ENCODE data around the gene HCN1. TPM values are rescaled to one million over a fixed set of nuclear protein-coding genes. Genes with fewer than 3 reads are reported as not detected.

The HCN1 gene
- total and polyA plus RNA-seq, 7 donors = under 0.01 to 0.71 (median 0.15) TPM; not detected in 1

GRCh38 chr5:45437752-45438151 lies 258.4 kb downstream of the HCN1 start:
- TF ChIP-seq, protein P1, sequence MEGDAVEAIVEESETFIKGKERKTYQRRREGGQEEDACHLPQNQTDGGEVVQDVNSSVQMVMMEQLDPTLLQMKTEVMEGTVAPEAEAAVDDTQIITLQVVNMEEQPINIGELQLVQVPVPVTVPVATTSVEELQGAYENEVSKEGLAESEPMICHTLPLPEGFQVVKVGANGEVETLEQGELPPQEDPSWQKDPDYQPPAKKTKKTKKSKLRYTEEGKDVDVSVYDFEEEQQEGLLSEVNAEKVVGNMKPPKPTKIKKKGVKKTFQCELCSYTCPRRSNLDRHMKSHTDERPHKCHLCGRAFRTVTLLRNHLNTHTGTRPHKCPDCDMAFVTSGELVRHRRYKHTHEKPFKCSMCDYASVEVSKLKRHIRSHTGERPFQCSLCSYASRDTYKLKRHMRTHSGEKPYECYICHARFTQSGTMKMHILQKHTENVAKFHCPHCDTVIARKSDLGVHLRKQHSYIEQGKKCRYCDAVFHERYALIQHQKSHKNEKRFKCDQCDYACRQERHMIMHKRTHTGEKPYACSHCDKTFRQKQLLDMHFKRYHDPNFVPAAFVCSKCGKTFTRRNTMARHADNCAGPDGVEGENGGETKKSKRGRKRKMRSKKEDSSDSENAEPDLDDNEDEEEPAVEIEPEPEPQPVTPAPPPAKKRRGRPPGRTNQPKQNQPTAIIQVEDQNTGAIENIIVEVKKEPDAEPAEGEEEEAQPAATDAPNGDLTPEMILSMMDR (IDR thresholded peaks at IDR 0.05) = no peak
- TF ChIP-seq EP300 (IDR thresholded peaks at IDR 0.05) = no peak
- no peak for TF ChIP-seq POLR2A (IDR thresholded peaks at IDR 0.05)
- no peak for TF ChIP-seq POLR2AphosphoS5 (IDR thresholded peaks at IDR 0.05)

DNA sequence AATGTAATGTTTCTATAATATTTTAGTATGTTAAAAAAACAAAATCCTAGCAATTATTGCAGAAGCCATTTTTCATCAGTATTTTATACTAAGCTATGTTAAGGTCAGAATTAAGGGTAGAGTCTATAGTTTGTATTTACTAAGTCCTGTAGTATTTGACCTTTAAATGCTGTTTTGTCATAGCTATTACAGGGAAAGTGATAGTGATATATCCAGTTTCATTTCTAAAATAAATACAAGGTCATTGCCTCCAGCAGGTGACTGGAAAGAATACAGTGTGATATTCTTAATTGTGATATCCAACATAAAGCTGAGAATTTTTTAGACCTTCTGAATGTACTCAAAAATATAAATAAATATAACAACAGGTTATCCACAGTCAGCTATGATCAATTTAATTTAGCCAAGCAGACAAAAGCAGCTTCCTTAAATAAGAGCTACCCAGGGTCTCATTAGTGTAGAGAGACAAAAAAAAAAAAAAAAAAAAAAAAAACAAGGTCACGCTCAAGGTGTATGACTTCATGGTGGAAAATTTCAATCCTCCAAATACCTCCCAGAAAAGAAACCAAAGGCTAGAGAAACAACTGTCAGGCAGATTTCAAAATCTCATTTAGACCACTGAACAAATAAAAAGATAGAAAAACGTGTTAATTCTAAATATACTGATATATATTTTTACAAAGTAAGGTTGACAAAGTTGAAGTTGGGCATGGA lies 278.7 kb downstream of the HCN1 start:
- no peak for DNase-seq
- TF ChIP-seq POLR2A (IDR thresholded peaks at IDR 0.05) (no peak), EP300 (IDR thresholded peaks at IDR 0.05) (no peak), POLR2AphosphoS5 (IDR thresholded peaks at IDR 0.05) (no peak)
- TF ChIP-seq, protein P1 (IDR thresholded peaks at IDR 0.05) = no peak
- 83 to 86% methylated on average over 2 of the region's 2 CpGs for WGBS, 2 donors
- Histone ChIP-seq H3K27me3 (no peaks in the 10 kb centered on the region), H3K36me3 (no peaks in the 10 kb centered on the region), H3K9me3 (no peaks in the 10 kb centered on the region), H3K4me1 (no peaks in the 10 kb centered on the region), H3K4me3 (no peak overlapping the region), H3K27ac (no peak overlapping the region)
- intact Hi-C loops (cut with DNase I) = no loop called here

More at GRCh38 chr5:45437752-45438151, 258.4 kb downstream of the HCN1 start:
- Histone ChIP-seq H3K9me3 (no peaks in the 10 kb centered on the region), H3K4me3 (no peak overlapping the region), H3K36me3 (no peaks in the 10 kb centered on the region), H3K27ac (no peak overlapping the region), H3K4me1 (no peaks in the 10 kb centered on the region), H3K27me3 (no peaks in the 10 kb centered on the region)
- intact Hi-C loops (cut with DNase I) = no loop called here
- no peak for DNase-seq

GRCh38 chr5:45414620-45415573 lies 281.3 kb downstream of the HCN1 start:
- no peaks in the 10 kb centered on the region for H3K9me3 ChIP-seq
- 10 to 61% methylated on average over 2 of the region's 2 CpGs for WGBS, 2 donors
- H3K27me3 ChIP-seq = no peaks in the 10 kb centered on the region
- no peaks in the 10 kb centered on the region for H3K36me3 ChIP-seq
- intact Hi-C loops (cut with DNase I) = no loop called here
- H3K27ac ChIP-seq = no peak overlapping the region
- no peak for DNase-seq
- H3K4me1 ChIP-seq = no peaks in the 10 kb centered on the region
- no peak overlapping the region for H3K4me3 ChIP-seq
- TF ChIP-seq POLR2AphosphoS5 (IDR thresholded peaks at IDR 0.05) = no peak
- TF ChIP-seq EP300 (IDR thresholded peaks at IDR 0.05) = no peak
- TF ChIP-seq POLR2A (IDR thresholded peaks at IDR 0.05) = no peak

DNA sequence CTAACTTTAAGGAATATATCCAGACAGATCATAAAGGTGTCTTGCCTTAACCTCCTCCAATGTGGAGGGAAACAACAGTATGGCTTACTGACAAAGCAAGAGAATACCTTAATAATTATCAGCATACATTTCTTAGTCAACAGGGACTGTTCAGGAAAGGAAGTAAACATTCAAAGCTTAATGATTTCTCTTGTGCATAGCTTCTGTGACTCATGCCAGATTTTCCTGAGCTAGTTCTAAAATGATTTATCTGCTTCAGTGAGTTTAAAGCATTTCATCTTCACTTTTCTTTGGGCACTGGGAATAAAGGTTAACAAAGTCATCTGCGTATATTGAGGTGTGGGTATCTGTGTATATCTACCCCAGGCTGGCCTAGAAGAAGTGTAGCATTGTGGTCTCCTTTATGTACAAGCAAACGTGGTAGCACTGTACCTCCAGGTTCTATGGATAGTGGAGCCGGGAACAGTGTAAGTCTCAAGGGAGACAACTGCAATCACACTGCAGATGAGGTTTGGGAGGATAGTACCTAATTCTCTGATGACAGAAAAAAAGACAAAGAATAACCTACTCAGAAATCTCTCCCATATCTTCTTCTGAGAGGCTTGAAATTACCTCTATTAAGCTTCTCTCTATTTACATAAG lies 284.1 kb downstream of the HCN1 start:
- Histone ChIP-seq H3K9me3 (no peaks in the 10 kb centered on the region), H3K27me3 (no peaks in the 10 kb centered on the region), H3K27ac (no peak overlapping the region), H3K36me3 (no peaks in the 10 kb centered on the region), H3K4me1 (no peaks in the 10 kb centered on the region), H3K4me3 (no peak overlapping the region)
- TF ChIP-seq POLR2A (IDR thresholded peaks at IDR 0.05) = no peak
- intact Hi-C loops (cut with DNase I) = no loop called here
- 78 to 80% methylated on average over 3 of the region's 3 CpGs for WGBS, 2 donors
- DNase-seq = no peak

DNA sequence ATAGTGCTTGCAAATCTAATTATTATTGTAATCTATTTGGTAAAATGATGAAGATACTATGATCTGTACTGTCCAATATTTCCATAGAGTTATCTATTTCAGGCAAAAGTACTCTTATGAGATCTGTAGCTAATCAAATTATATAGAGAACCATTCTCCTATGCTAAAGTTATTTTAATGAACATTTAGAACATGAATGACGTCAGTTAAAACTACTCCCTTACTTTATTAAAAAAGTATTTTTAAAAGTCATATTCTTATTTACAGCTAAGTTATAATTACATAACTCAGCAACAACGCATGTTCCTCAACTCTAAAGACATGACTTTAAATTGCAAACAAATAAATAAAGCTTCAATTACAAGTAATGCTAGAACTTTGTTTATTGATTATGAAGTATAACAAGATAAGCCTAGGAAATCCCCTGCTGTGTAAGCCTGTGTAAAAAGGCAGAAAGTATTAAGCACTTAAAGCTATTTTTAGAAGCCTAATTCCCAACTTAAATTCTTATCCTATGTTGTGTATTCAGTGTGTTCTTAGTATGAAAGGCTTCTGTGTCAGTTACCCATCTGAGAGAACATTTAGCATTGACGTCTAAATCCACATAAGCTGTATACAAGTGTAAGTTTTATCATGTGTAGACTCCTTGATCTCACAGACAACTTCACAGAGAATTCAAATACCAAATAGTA lies 285.7 kb downstream of the HCN1 start:
- H3K27ac ChIP-seq = no peak overlapping the region
- H3K36me3 ChIP-seq = no peaks in the 10 kb centered on the region
- H3K27me3 ChIP-seq = no peaks in the 10 kb centered on the region
- WGBS, 2 donors = 80 to 81% methylated on average over 3 of the region's 3 CpGs
- intact Hi-C loops (cut with DNase I) = no loop called here
- TF ChIP-seq, protein P1 (IDR thresholded peaks at IDR 0.05) = no peak
- no peak for TF ChIP-seq POLR2A (IDR thresholded peaks at IDR 0.05)
- TF ChIP-seq POLR2AphosphoS5 (IDR thresholded peaks at IDR 0.05) = no peak
- no peak for TF ChIP-seq EP300 (IDR thresholded peaks at IDR 0.05)
- no peak for DNase-seq
- H3K4me1 ChIP-seq = no peaks in the 10 kb centered on the region
- H3K4me3 ChIP-seq = no peak overlapping the region
- no peaks in the 10 kb centered on the region for H3K9me3 ChIP-seq

All from sigmoid colon (tissue), 7 donors.